ACC112 (cell line): ENCODE measurements around the gene SYCE1L.
A peak's percentile ranks its signal among the peaks of the same experiment; 100 is the strongest.
"Not testable (repeated sequence)": the region's sequence is repeated elsewhere in the genome, so short reads cannot be mapped to it uniquely, and the experiment has no call there.

Experiments used
- H2AFZ ChIP-seq: fragments of 200-600 bp; sonication (generic); one replicate; pipeline ENCODE4 v1.6.0; 2017; ENCODE audit warnings: antibody characterized with exemption, low read length; ENCODE audit not compliant: unreplicated experiment
- H3K27ac ChIP-seq: fragments of 200-600 bp; sonication (generic); 2 replicates; pipeline ENCODE4 v1.5.1; 2014; ENCODE audit warnings: low read depth, mild to moderate bottlenecking, antibody characterized with exemption, low read length, moderate library complexity
- H3K27me3 ChIP-seq: fragments of 200-600 bp; sonication (generic); 2 replicates; pipeline ENCODE4 v1.6.1; 2014; ENCODE audit warnings: mild to moderate bottlenecking, antibody characterized with exemption, low read length, moderate library complexity, mixed read lengths; ENCODE audit not compliant: insufficient read depth
- H3K36me3 ChIP-seq: fragments of 200-600 bp; sonication (generic); 2 replicates; pipeline ENCODE4 v1.6.1; 2016; ENCODE audit warnings: mild to moderate bottlenecking, antibody characterized with exemption, low read length, moderate library complexity, mixed read lengths; ENCODE audit not compliant: insufficient read depth
- H3K4me1 ChIP-seq: fragments of 200-600 bp; sonication (generic); one replicate; pipeline ENCODE4 v1.6.1; 2016; ENCODE audit warnings: low read length, mixed read lengths; ENCODE audit not compliant: insufficient read depth, unreplicated experiment, control insufficient read depth
- H3K4me3 ChIP-seq: fragments of 200-600 bp; sonication (generic); 2 replicates; pipeline ENCODE4 v1.5.1; 2014; ENCODE audit warnings: mild to moderate bottlenecking, low read depth, low read length
- H3K79me2 ChIP-seq: fragments of 200-600 bp; sonication (generic); one replicate; pipeline ENCODE4 v1.6.0; 2016; ENCODE audit warnings: low read length; ENCODE audit not compliant: control insufficient read depth, unreplicated experiment, insufficient read depth

The SYCE1L gene

GRCh38 chr16:77223184-77223583 lies 24.0 kb downstream of the SYCE1L start:
- Histone ChIP-seq H3K79me2 (no peaks in the 10 kb centered on the region), H3K4me3 (no peak overlapping the region), H3K4me1 (peaks cover 5% of the 10 kb centered on the region), H2AFZ (no peak overlapping the region), H3K27ac (no peak overlapping the region), H3K27me3 (peaks cover 27% of the 10 kb centered on the region), H3K36me3 (no peaks in the 10 kb centered on the region)

GRCh38 chr16:77225182-77225581 lies 26.0 kb downstream of the SYCE1L start:
- H3K27ac ChIP-seq = no peak overlapping the region
- H2AFZ ChIP-seq = no peak overlapping the region
- no peaks in the 10 kb centered on the region for H3K4me1 ChIP-seq

GRCh38 chr16:77227745-77228144 lies 28.5 kb downstream of the SYCE1L start:
- H3K4me3 ChIP-seq = no peak overlapping the region
- no peak overlapping the region for H2AFZ ChIP-seq
- no peaks in the 10 kb centered on the region for H3K79me2 ChIP-seq
- no peak overlapping the region for H3K27ac ChIP-seq
- H3K27me3 ChIP-seq = peaks cover 37% of the 10 kb centered on the region
- H3K4me1 ChIP-seq = no peaks in the 10 kb centered on the region
- H3K36me3 ChIP-seq = no peaks in the 10 kb centered on the region

More at GRCh38 chr16:77225182-77225581, 26.0 kb downstream of the SYCE1L start:
- H3K79me2 ChIP-seq = no peaks in the 10 kb centered on the region
- H3K36me3 ChIP-seq = no peaks in the 10 kb centered on the region
- no peak overlapping the region for H3K4me3 ChIP-seq
- H3K27me3 ChIP-seq = peaks cover 37% of the 10 kb centered on the region

- H3K4me1 ChIP-seq = no peaks in the 10 kb centered on the region
- H3K27me3 ChIP-seq = peaks cover 29% of the 10 kb centered on the region
- H3K27ac ChIP-seq = no peak overlapping the region
- H3K4me3 ChIP-seq = no peak overlapping the region
- H3K36me3 ChIP-seq = no peaks in the 10 kb centered on the region
- no peaks in the 10 kb centered on the region for H3K79me2 ChIP-seq
- no peak overlapping the region for H2AFZ ChIP-seq
Observed at GRCh38 chr16:77231047-77231446, 31.8 kb downstream of the SYCE1L start.

GRCh38 chr16:77233799-77234519 lies 34.8 kb downstream of the SYCE1L start:
- no peak overlapping the region for H2AFZ ChIP-seq

GRCh38 chr16:77234611-77235010 lies 35.4 kb downstream of the SYCE1L start:
- Histone ChIP-seq H2AFZ (peak overlapping the region; percentile 10), H3K27ac (no peak overlapping the region), H3K27me3 (no peaks in the 10 kb centered on the region), H3K36me3 (no peaks in the 10 kb centered on the region), H3K4me1 (no peaks in the 10 kb centered on the region), H3K4me3 (no peak overlapping the region), H3K79me2 (no peaks in the 10 kb centered on the region)

More at GRCh38 chr16:77233799-77234519, 34.8 kb downstream of the SYCE1L start:
- Histone ChIP-seq H3K4me3 (no peak overlapping the region), H3K27ac (no peak overlapping the region), H3K4me1 (no peaks in the 10 kb centered on the region), H3K36me3 (no peaks in the 10 kb centered on the region), H3K27me3 (peaks cover 2% of the 10 kb centered on the region; the same call in 1 of the 2 replicates), H3K79me2 (no peaks in the 10 kb centered on the region)

- Histone ChIP-seq H3K27ac (no peak overlapping the region), H3K79me2 (no peaks in the 10 kb centered on the region), H3K4me1 (no peaks in the 10 kb centered on the region), H3K27me3 (no peaks in the 10 kb centered on the region), H3K36me3 (no peaks in the 10 kb centered on the region), H3K4me3 (peak overlapping the region; percentile 56; the same call in 1 of the 2 replicates), H2AFZ (peak overlapping the region; percentile 77)
Observed at GRCh38 chr16:77236063-77236511, 36.9 kb downstream of the SYCE1L start.

- Histone ChIP-seq H3K27me3 (no peaks in the 10 kb centered on the region), H2AFZ (no peak overlapping the region), H3K36me3 (no peaks in the 10 kb centered on the region), H3K79me2 (no peaks in the 10 kb centered on the region), H3K4me3 (no peak overlapping the region), H3K4me1 (no peaks in the 10 kb centered on the region), H3K27ac (no peak overlapping the region)
Observed at GRCh38 chr16:77238593-77238992, 39.4 kb downstream of the SYCE1L start.

- H3K27ac ChIP-seq, H2AFZ ChIP-seq, H3K27me3 ChIP-seq, H3K4me1 ChIP-seq, H3K36me3 ChIP-seq, H3K79me2 ChIP-seq, H3K4me3 ChIP-seq: not testable (repeated sequence)
Observed at GRCh38 chr16:77242471-77242870, 43.3 kb downstream of the SYCE1L start.

- no peaks in the 10 kb centered on the region for H3K36me3 ChIP-seq
Observed at GRCh38 chr16:77246150-77246549, 46.9 kb downstream of the SYCE1L start.

GRCh38 chr16:77250400-77250799 lies 51.2 kb downstream of the SYCE1L start:
- Histone ChIP-seq H3K27ac (no peak overlapping the region), H3K27me3 (no peaks in the 10 kb centered on the region), H2AFZ (no peak overlapping the region), H3K4me3 (no peak overlapping the region), H3K36me3 (no peaks in the 10 kb centered on the region), H3K79me2 (no peaks in the 10 kb centered on the region), H3K4me1 (peaks cover 6% of the 10 kb centered on the region)

More at GRCh38 chr16:77246150-77246549, 46.9 kb downstream of the SYCE1L start:
- peaks cover 6% of the 10 kb centered on the region for H3K4me1 ChIP-seq
- H3K27me3 ChIP-seq = no peaks in the 10 kb centered on the region
- H2AFZ ChIP-seq = no peak overlapping the region
- H3K27ac ChIP-seq = no peak overlapping the region
- no peak overlapping the region for H3K4me3 ChIP-seq
- no peaks in the 10 kb centered on the region for H3K79me2 ChIP-seq
